WTC11 (cell line): ENCODE data around the gene NUDT6. TPM values are rescaled to one million over a fixed set of nuclear protein-coding genes. Genes with fewer than 3 reads are reported as not detected.

Experiments used
- ATAC-seq: fragments of 200-7000 bp; cut with Tn5 transposase; 2 replicates; pipeline ENCODE4 v1.10.0; 2021; ENCODE audit warnings: mild to moderate bottlenecking, moderate library complexity
- CTCF ChIA-PET: fragments of 300-600 bp; sonication (Branson Sonifier 250); formaldehyde crosslinking; loops from one replicate; lab custom pipeline; 2021; ENCODE audit warnings: antibody characterized with exemption; lab: Charles Lee
- POLR2A ChIA-PET: fragments of 350-600 bp; sonication (Branson Sonifier 250); formaldehyde crosslinking; loops from one replicate; lab custom pipeline; 2021; ENCODE audit warnings: antibody characterized with exemption; lab: Charles Lee
- DNase-seq: peaks from one replicate; pipeline ENCODE4 v3.0.0; 2021; ENCODE audit warnings: low spot score
- H3K27ac Mint-ChIP-seq: 2 replicates; pipeline ENCODE4 v1.8.0; 2021; ENCODE audit warnings: mixed read lengths
- H3K27me3 Mint-ChIP-seq: 2 replicates; pipeline ENCODE4 v1.8.0; 2021; ENCODE audit warnings: low read depth, mild to moderate bottlenecking, moderate library complexity, mixed read lengths
- H3K36me3 Mint-ChIP-seq: 2 replicates; pipeline ENCODE4 v1.8.0; 2021; ENCODE audit warnings: mixed read lengths
- H3K4me1 Mint-ChIP-seq: 2 replicates; pipeline ENCODE4 v1.8.0; 2022; ENCODE audit warnings: mixed read lengths
- H3K4me3 Mint-ChIP-seq: 2 replicates; pipeline ENCODE4 v1.8.0; 2021; ENCODE audit warnings: mild to moderate bottlenecking, moderate library complexity, mixed read lengths
- H3K9me3 Mint-ChIP-seq: 2 replicates; pipeline ENCODE4 v1.8.0; 2021; ENCODE audit warnings: mixed read lengths
- ATF3 ChIP-seq: sonication (generic); formaldehyde crosslinking; conservative IDR thresholded peaks from 2 replicates; pipeline ENCODE4 v1.8.1; 2022; ENCODE audit warnings: mild to moderate bottlenecking, missing genetic modification reagents
- CTCF ChIP-seq: fragments of 200-600 bp; IDR thresholded peaks from 2 replicates; pipeline ENCODE4 v1.8.0; 2022; ENCODE audit warnings: antibody characterized with exemption
- E2F1 ChIP-seq: sonication (generic); formaldehyde crosslinking; IDR thresholded peaks from 2 replicates; pipeline ENCODE4 v1.8.0; 2022; ENCODE audit warnings: mild to moderate bottlenecking, missing genetic modification reagents
- EMX1 ChIP-seq: fragments of 250-450 bp; sonication (Bioruptor Pico); IDR thresholded peaks from 2 replicates; pipeline ENCODE4 v1.8.0; 2021; ENCODE audit warnings: mild to moderate bottlenecking
- ERG ChIP-seq: fragments of 250-450 bp; sonication (Bioruptor Pico); IDR thresholded peaks from 2 replicates; pipeline ENCODE4 v1.8.0; 2021; ENCODE audit warnings: mild to moderate bottlenecking
- FOXJ3 ChIP-seq: sonication (generic); formaldehyde crosslinking; IDR thresholded peaks from 2 replicates; pipeline ENCODE4 v1.9.0; 2021; ENCODE audit warnings: missing genetic modification reagents, mild to moderate bottlenecking, borderline replicate concordance
- FOXP4 ChIP-seq: sonication (generic); formaldehyde crosslinking; IDR thresholded peaks from 2 replicates; pipeline ENCODE4 v1.8.0; 2022; ENCODE audit warnings: mild to moderate bottlenecking, missing genetic modification reagents
- GTF2I ChIP-seq: fragments of 250-450 bp; sonication (Bioruptor Pico); conservative IDR thresholded peaks from 2 replicates; pipeline ENCODE4 v1.4.0; 2021; ENCODE audit warnings: mild to moderate bottlenecking
- IRF1 ChIP-seq: sonication (generic); formaldehyde crosslinking; IDR thresholded peaks from 2 replicates; pipeline ENCODE4 v1.8.0; 2023; ENCODE audit warnings: missing genetic modification reagents
- JUN ChIP-seq: sonication (generic); formaldehyde crosslinking; IDR thresholded peaks from 2 replicates; pipeline ENCODE4 v1.8.0; 2023; ENCODE audit warnings: mild to moderate bottlenecking, missing genetic modification reagents
- MYBL2 ChIP-seq: sonication (generic); formaldehyde crosslinking; IDR thresholded peaks from 2 replicates; pipeline ENCODE4 v1.8.1; 2023; ENCODE audit warnings: mild to moderate bottlenecking, moderate library complexity, missing genetic modification reagents
- NR1H2 ChIP-seq: sonication (generic); formaldehyde crosslinking; IDR thresholded peaks from 2 replicates; pipeline ENCODE4 v1.9.0; 2021; ENCODE audit warnings: mild to moderate bottlenecking, moderate library complexity, missing genetic modification reagents
- NR3C1 ChIP-seq: sonication (generic); formaldehyde crosslinking; conservative IDR thresholded peaks from 2 replicates; pipeline ENCODE4 v1.8.1; 2023; ENCODE audit warnings: low read depth, mild to moderate bottlenecking, missing genetic modification reagents
- SMAD4 ChIP-seq: sonication (generic); formaldehyde crosslinking; IDR thresholded peaks from 2 replicates; pipeline ENCODE4 v1.8.0; 2022; ENCODE audit warnings: mild to moderate bottlenecking, missing genetic modification reagents
- STAT6 ChIP-seq: sonication (generic); formaldehyde crosslinking; conservative IDR thresholded peaks from 2 replicates; pipeline ENCODE4 v1.8.1; 2023; ENCODE audit warnings: mild to moderate bottlenecking, low read depth, missing genetic modification reagents, moderate library complexity
- ZNF138 ChIP-seq: sonication (generic); formaldehyde crosslinking; conservative IDR thresholded peaks from 2 replicates; pipeline ENCODE4 v1.8.1; 2022; ENCODE audit warnings: mild to moderate bottlenecking, moderate library complexity, missing genetic modification reagents
- ZNF317 ChIP-seq: sonication (generic); formaldehyde crosslinking; IDR thresholded peaks from 2 replicates; pipeline ENCODE4 v1.8.1; 2023; ENCODE audit warnings: low read depth, mild to moderate bottlenecking, moderate library complexity, missing genetic modification reagents, borderline replicate concordance
- ZNF532 ChIP-seq: fragments of 250-450 bp; sonication (Bioruptor Pico); IDR thresholded peaks from 2 replicates; pipeline ENCODE4 v1.9.0; 2021; ENCODE audit warnings: mild to moderate bottlenecking, borderline replicate concordance
- total RNA-seq: library from RNA; stranded (reverse); gene quantifications from 3 replicates; pipeline ENCODE4 v1.2.3, GENCODE V29; 2021

The NUDT6 gene
- total RNA-seq, 1 experiment from 2014 or later = 8.4 TPM

GRCh38 chr4:122882857-122883735 lies 39.3 kb downstream of the NUDT6 start:
- CTCF ChIA-PET = no interaction called here
- DNase-seq (no peak), ATAC-seq (no peak)
- peaks cover 2% of the 10 kb centered on the region; the same call in 1 of the 2 replicates for H3K4me1 Mint-ChIP-seq
- POLR2A ChIA-PET = no interaction called here
- H3K27me3 Mint-ChIP-seq = no peaks in the 10 kb centered on the region
- TF ChIP-seq ATF3 (no peak), JUN (no peak), SMAD4 (CRISPR knock-in tag) (no peak), E2F1 (CRISPR knock-in tag) (no peak), ZNF317 (no peak), MYBL2 (CRISPR knock-in tag) (no peak), CTCF (no peak), STAT6 (CRISPR knock-in tag) (no peak), NR1H2 (no peak), NR3C1 (CRISPR knock-in tag) (no peak), ERG (CRISPR knock-in tag) (no peak), FOXJ3 (no peak), FOXP4 (CRISPR knock-in tag) (no peak), ZNF532 (CRISPR knock-in tag) (no peak), EMX1 (no peak), GTF2I (CRISPR knock-in tag) (no peak), ZNF138 (CRISPR knock-in tag) (no peak), IRF1 (CRISPR knock-in tag) (no peak)
- peaks cover 31% of the 10 kb centered on the region for H3K9me3 Mint-ChIP-seq
- H3K4me3 Mint-ChIP-seq = no peak overlapping the region
- no peak overlapping the region for H3K27ac Mint-ChIP-seq
- peaks cover 86% of the 10 kb centered on the region for H3K36me3 Mint-ChIP-seq
